LNCAP (cell line): Measurements from ENCODE around the gene ATOX1.

Experiments
- CTCF ChIP-seq: fragments of 450-650 bp; IDR thresholded peaks from 2 replicates; pipeline ENCODE4 v1.5.1; 2017; ENCODE audit warnings: mild to moderate bottlenecking

ATOX1 gene

GRCh38 chr5:151772846-151773561 is 14.6 kb upstream of the ATOX1 start:
- no peak for TF ChIP-seq CTCF

- no peak for TF ChIP-seq CTCF
Observed at GRCh38 chr5:151772029-151772845, 13.8 kb upstream of the ATOX1 start.

GRCh38 chr5:151771259-151772028 is 13.0 kb upstream of the ATOX1 start, which contains the start of gene G3BP1:
G3BP1 (plus strand) TSS chr5:151771954; CDS start chr5:151786621, 14,667 bp downstream.
- no peak for TF ChIP-seq CTCF

GRCh38 chr5:151770383-151771258 is 12.2 kb upstream of the ATOX1 start:
- TF ChIP-seq CTCF, result no peak

GRCh38 chr5:151766975-151767374 is 8.5 kb upstream of the ATOX1 start:
- TF ChIP-seq CTCF, result no peak

- no peak for TF ChIP-seq CTCF
Observed at GRCh38 chr5:151764801-151765200, 6.4 kb upstream of the ATOX1 start.

GRCh38 chr5:151758141-151758429 is 346 bp downstream of the ATOX1 start:
- no peak for TF ChIP-seq CTCF
